Left colon (tissue), 2 donors: Measurements from ENCODE around the gene RNF128. TPM values are rescaled to one million over a fixed set of nuclear protein-coding genes. Genes with fewer than 3 reads are reported as not detected.

Experiments used
- total RNA-seq, 2 donors: library from RNA; stranded (reverse); fragmentation: NEBNext Ultra II Directional; extraction: Animal tissue kit (Norgen Biotek cat#: 25700); gene quantifications; one replicate each; pipeline ENCODE4 v1.2.1, GENCODE V29; 2021
- donor health status: DM: no; HTN: no; CAD: no.
- donor health status: DM: yes; HTN: yes; CAD: no.

Gene RNF128
- total RNA-seq, 2 donors from 2014 or later, result 37.1 to 43.0 TPM

Other genes with a start within 250 kb of the RNF128 start
- gene RADX, start 114.7 kb upstream of the RNF128 start, total RNA-seq, result 1 to 10 TPM; 1.1 to 1.3 TPM
- 10 to 100 TPM; 13.1 to 13.9 TPM for gene TBC1D8B, start 76.0 kb downstream of the RNF128 start, total RNA-seq
- not detected for gene RIPPLY1, start 176.6 kb downstream of the RNF128 start, total RNA-seq
- gene CLDN2, start 193.7 kb downstream of the RNF128 start, total RNA-seq, result under 1 TPM; 0.20 to 0.27 TPM